HG02759 (cell line): ENCODE measurements around the gene WDR82.

Experiments used
- ATAC-seq: cut with Tn5 transposase; IDR thresholded peaks from one replicate; pipeline ENCODE4 v1.9.1; 2021; ENCODE audit warnings: mild to moderate bottlenecking, moderate library complexity; ENCODE audit not compliant: unreplicated experiment

The WDR82 gene

DNA sequence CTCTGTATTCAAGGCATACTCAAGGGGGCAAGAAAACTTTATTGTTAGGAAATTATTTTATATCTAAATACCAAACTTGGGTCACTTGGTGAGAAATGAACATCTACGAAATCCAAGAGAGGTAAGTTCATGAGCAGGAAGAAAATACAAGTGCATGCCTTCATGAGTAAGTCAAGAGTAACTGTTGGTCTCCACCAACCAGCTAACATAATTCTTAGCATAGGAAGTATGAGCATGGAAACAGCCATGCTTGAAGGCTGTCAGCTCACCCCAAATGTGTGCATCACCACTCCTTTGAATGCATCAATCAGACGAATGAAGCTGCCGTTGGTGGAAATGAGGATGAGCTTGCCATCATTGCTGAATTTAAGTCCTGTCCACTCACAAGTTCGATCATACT is 19.0 kb downstream of the WDR82 start:
- ATAC-seq, result no peak

DNA sequence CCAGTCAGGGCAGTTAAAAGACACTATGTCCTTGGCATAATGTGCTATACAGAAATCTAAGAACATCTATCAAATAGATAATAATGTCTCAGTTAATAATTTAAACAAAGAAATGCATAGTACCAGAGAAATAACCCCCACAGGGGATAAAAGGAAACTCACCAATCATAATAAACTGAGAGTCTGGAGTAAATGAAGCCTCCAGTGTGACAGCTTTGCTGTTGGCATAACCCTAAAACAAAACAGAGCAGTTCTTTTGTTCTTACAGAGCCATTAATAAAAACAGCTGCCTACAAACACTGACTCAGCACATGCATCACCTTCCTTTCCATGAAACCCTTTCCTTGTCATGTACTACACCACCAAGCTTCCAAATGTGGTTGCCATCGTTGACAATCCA is 19.4 kb downstream of the WDR82 start:
- ATAC-seq, result no peak

DNA sequence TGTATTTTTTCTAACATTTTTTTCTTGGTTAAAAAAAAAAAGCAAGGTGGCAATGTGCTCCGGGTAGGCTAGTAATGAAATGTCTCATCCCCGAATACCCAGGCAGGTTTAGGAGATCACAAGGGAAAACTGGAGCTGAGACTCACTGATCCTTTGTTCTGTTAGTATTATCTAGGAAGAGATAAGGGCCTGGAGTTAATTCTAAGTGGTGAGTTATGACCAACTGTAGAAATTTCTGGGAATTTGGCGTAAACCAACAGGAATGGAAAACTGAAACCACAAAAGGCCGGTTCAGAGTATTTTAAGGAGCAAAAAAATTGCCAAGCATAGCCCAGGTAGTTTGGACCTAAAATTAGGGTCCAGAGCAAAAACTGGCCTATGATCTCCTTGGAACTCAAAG is 20.5 kb downstream of the WDR82 start:
- ATAC-seq, result no peak

DNA sequence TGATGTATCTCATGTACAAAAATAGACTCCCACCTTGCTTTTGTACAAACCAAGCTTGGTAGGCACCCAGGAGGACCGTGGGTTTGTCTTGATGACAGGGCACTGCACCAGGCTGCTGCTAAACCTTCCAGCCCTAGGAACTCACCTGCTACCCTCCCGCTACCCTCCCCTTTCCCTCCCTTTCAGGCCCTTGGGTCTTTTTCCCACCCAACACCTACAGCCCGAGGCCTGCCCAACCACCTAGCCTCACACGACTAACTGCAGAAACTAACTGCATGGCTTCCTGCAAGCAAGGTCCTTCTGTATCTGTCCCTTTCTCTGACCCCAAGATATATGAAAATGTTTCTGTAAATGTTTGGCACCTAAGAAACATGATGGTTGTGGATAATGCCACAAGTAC is 21.8 kb downstream of the WDR82 start:
- no peak for ATAC-seq

DNA sequence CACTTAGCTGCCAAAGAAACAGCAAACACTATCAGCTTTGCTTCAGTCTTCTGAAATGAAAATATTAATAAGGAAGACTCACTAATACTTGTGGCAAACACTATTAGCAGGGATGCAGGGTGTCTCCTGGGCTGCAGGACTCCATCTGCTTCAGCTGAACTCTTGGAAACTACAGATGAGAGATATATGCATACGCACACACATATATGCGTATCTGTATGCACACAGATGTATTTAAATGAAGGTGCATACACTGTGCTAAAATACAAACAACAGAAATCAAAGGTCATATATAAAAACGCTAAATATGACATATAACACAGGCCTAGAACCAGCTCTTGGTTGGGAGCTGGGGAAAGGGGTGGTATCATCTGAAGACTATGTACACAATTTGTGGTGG is 22.3 kb downstream of the WDR82 start:
- ATAC-seq, result no peak

DNA sequence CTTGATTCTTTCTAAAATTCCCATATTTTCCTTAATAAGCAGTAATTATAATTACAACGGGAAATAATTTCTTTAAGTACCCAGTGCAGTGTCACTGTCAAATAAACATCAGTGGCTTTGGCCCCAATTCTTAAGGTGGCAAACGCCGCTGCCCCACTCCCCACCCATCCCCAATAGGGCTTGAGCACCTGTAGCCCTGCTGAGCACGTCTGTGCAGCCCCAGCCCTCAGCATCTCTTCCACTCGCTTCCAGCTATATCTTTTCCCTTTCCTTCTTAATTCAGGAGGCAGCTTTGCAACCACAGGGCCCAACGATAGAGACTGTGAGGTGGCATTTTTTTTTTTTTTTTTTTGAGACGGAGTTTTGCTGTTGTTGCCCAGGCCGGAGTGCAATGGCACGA is 23.8 kb downstream of the WDR82 start:
- no peak for ATAC-seq

DNA sequence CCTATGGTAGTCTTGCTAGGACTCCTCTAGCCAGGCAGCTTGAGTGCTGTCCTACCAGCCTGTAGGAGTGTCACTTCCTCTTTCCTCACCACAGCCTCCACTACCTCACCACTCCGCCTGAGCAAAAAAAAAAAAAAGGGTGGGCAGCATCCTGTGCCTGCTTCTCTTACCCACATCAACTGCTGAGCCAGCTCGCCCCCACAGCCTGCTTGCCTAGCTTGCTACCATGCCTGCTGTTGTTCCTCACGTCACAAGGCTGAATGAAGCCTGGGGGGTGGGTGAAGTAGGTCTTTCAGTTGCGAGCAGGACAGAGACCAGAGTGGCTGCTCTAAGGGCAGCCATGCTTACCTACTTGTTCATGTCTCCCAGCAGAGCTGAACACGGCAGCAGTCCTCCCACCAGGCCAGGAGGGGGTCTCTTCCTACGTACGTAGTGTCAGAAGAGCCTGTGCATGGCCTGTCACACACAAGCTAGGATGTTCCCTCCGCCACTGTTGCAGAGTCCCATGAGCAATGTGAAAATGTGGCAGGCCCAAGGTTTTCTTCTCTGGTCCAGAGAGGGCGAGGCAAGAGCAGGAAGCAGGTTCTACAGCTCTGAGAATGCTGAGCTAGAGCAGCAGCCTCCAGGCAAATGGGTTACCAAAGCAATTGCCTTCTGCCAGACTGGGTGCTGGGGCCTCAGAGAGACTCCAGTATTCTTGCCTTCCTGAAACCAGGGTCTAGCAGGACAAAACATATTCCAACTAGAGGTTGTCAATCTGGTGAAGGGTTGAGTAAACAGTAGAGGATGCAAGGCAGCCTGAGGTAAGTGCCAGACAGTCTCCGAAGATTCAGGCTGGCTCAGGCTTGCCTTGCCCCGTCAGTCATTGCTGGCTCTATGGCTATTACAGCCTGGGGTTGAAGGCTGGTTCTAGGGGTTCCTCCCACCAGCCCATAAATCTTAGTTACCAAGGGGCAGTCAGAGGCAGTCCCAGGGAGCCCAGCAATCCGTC is 24.8 kb downstream of the WDR82 start:
- peak; percentile 93 for ATAC-seq

DNA sequence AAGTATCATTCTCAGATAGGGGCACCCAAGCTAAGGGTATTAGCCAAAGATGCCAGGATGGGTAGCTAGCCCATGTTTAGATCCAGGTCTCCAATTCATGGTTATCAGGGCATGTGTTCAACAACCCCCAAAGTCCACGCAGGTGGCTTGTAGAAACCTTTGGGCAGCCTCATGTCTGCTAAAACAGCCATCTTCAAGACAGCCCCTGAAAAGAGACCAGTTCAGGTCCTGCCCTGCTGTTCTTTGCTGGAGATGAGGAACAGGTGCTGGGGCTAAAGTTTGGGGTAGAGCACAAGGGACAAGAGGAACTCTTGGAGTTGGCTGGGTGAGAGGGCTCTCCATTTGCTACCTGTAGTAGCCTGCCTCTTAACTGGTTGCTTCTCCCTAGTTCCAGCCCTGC is 28.3 kb downstream of the WDR82 start:
- ATAC-seq, result no peak

DNA sequence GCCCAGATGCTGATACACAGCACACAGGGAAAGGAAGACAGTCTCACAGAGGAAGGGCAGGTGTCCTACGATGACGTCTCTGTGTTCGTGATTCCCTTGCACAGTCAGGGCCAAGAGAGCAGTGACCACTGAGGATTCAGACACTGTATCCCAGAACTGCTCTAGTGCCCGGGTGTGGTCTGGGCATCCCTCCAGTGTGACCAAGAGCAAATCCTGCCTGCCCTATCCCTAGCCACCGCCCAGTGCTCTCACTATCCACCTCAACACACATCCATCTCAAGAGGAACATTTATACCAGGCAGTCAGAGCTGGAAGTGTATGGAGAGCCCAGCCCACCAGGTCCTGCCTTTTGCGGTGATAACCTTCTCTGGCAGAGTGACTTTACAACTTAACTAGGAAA is 28.8 kb downstream of the WDR82 start:
- no peak for ATAC-seq

DNA sequence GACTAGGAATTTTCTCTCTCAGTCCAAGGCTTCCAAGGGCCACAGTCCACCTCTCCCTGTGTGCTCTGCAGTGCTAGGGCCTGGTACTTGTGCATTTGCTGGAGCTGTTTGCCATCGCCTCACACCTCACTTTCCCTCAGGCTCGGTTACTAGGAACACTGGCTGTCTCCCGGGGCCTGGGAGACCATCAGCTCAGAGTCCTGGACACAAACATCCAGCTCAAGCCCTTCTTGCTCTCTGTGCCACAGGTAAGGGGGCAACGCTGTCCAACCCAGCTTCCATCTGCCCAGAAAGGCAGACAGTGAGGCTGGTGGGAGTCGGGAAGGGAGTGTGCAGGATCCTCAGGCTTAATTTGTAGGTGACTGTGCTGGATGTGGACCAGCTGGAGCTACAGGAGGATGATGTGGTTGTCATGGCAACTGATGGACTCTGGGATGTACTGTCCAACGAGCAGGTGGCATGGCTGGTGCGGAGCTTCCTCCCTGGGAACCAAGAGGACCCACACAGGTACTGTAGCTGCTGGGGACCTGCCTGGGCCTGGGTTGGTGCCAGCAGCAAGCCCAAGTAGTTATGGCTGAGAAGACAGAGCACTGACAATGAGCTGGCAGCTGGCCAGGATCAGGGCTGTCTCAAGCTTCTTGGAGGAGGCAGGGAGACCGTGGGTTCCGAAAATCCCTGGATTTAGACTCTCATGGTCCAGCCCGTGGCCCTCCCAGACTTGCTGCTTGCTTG is 29.5 kb downstream of the WDR82 start:
- no peak for ATAC-seq

DNA sequence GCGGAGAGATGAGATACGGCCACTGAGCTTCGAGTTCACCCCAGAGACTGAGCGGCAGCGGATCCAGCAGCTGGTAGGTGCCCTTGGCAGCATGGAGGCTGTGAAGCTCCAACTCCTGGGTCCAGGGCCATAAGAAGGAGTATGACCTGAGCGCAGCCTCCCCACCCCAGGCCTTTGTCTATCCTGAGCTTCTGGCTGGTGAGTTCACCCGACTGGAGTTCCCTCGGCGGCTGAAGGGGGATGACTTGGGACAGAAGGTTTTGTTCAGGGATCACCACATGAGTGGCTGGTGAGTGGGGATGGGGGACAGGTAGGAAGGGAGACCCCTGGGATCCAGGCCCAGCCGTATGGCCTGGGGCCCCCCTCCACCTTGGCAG is 30.3 kb downstream of the WDR82 start:
- ATAC-seq, result no peak

DNA sequence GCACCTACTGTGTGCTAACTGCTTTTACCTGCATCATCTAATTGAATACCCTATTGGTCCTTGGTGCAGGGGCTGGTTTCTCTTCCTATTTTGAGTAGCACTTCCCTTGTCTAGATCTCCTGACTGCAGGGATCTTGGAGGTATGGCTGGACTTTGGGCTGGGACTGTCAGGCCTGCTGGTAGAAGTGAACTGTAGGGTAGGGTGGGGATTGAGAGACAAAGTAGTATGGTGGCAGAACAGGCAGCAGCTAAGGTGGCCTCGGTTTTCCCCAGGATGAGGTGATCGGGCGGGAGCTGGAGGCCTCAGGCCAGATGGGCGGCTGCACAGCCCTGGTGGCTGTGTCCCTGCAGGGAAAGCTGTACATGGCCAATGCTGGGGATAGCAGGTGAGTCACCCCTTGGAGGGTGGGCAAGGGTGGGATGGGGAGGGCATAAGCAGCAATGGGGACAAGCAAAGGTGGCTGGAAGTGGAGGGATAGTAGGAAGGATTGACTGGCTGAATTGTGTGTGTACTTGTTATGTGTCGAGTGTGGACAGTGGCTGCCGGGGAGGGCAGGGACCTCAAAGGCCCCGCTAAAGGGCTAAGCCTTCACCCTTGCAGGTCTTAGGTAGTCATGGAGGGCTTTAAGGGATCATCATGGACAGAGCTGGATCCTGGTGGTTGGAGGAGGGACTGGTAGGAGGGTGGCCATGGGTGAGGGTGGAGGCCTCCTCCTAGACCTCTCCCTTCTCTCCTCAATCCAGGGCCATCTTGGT is 30.9 kb downstream of the WDR82 start:
- no peak for ATAC-seq

DNA sequence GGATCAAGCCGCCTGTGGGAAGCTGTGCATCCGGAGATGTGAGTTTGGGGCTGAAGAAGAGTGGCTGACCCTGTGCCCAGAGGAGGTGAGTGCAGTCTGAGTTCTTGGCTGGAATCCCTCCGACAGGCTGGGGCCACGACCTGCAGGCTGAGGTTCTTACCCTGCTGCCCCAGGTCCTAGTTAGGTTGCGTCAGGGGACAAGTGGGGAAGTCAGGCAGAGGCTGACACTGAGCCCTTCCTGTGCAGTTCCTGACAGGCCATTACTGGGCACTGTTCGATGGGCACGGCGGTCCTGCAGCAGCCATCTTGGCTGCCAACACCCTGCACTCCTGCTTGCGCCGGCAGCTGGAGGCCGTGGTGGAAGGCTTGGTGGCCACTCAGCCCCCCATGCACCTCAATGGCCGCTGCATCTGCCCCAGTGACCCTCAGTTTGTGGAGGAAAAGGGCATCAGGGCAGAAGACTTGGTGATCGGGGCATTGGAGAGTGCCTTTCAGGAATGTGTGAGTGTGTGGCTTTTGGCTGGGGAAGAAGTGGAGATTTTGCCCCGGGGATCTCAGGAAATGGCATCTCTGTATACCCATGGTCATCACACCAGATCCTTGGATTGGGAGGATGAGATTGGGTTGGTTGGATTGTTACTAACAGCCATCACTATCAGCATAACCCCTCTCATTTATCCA is 31.6 kb downstream of the WDR82 start:
- no peak for ATAC-seq

DNA sequence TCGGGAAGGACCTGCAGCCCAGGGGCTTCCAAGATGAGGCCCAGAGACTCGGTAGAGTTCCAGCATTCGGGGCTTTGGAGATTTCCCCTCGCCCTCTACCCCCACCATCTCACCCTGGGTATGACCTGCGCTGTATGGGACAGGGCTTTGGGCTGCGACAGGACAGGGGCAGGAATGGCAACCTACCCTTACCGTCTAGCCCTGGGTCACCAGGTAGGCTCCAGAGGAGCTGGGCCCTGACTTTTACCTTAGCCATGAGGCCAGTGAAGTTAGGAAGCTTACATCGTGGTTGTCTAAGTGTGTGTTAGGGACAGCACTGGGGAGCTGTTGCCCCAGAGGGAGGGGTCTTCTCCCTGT is 32.2 kb downstream of the WDR82 start:
- ATAC-seq, result no peak

DNA sequence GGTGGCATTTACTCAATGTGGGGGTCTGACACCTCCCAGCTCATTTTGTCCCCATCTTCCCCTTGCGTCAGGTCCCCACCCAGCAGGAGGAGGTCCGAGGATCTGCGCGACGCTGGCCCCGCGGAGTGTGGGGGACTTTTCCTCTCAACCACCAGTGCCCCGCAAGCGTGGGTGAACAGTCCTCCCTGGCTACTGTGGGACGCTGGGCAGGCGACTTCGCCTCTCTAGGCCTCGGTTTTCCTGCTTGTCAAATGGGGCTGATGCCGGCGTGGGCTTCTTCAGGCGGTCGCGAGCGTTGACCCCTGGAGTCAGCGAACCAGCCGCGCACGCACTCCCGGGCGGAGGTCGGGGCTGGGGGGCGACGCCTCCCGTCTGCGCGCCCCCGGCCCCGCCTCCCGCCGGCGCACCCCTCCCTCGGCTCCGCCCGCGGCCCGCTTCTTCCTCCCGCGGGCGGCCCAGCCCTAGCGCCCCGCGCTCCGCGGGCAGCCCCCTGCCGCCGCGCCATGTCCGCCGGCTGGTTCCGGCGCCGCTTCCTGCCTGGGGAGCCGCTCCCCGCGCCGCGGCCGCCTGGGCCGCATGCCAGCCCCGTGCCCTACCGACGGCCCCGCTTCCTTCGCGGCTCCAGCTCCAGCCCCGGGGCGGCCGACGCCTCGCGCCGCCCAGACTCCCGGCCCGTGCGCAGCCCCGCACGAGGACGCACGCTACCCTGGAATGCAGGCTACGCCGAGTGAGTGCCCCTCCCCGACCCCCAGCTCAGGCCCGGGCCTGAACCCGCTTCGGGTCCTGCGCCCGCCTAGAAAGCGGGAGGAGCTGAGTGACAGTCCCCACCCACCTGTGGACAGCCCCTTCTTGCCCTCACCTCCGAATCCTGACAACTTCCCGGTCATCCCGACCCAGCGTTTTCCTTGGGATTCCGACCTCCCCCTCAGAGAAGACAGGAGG is 32.9 kb downstream of the WDR82 start, which contains the start of gene PPM1M:
Gene PPM1M (plus strand): TSS at position 438 of the 942 bp plus-strand sequence. CDS start 66 bp downstream, at position 504.
- peak; percentile 33 for ATAC-seq

DNA sequence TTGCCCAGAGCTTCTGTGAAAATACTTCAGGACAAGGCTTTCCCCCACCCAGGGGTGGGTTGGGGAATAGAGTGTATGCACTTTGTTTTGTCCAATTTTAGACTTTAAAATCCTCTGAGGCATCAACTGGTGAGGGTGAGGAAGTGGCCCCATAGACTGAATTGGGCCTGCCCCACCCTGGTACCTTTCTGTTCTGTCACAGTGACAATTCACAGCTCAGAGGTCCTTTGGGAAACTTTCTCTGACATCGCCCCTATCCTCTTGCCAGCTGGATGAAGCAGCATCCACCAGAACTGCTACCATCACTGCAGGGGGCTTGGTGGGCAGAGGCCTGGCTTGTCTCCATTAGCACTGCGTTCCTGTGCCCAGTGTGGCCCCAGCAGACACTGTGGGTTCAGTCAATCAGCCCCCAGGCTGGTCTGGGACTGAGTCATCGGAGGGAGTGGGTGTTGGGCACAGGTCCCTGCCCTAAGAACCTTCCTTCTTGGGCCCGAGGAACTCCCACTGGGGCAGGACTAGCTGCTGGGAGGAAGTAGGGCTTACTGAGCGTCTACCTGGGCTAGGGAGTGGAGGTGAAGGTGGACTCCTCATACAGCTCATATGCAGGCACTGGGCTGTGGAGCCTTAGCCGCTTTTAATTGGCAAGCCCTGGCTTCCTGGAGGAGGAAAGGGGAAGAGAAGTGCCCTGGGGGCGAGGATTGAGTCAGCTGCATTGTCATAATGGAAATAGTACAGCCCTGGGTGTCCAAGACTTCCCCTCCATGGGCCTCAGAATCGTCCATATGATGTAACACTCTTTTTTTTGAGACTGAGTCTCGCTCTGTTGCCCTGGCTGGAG is 34.4 kb downstream of the WDR82 start:
- peak; percentile 48 for ATAC-seq

DNA sequence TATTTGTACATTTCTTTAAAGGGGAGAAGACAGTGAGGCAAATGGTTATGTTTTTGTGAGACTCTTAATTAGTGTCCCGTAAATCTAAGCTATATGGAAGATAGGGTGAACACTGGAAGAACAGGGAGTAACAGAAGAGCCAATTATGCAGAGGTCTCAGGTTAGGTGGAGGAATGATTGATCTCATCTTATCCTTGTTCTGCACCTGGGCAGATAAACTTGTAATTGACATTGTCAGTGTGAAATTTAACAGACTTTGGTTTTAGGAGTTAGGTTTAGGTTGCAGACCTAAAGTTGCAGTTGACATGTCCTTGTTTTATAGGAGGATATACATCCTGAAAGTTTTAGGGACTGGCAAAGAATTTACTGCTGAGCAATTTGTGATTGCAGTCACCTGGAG is 36.4 kb downstream of the WDR82 start:
- ATAC-seq, result no peak

DNA sequence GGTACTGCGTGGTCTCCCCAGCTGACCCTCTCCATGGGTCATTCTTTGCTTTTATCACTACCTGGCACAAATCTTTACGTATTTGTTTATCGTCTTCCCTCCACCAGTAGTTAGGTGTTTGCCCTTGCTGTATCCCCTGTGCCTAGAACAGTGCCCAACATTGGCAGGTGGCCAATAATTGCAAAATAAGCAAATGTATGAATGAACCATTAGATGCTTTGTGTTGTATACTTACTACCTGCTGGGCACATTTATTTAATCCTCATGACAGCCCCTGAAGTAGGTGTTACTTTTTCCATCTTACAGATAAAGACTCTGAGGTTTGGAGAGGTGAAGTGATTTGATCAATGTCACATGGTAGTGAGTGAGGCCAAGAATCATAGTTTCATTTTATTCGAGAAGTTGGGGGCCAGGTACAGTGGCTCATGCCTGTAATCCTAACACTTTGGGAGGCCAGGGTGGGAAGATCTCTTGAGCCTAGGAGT is 37.5 kb downstream of the WDR82 start:
- no peak for ATAC-seq
